HepG2 (cell line): Measurements from ENCODE around the gene PDZD8. TPM values are rescaled to one million over a fixed set of nuclear protein-coding genes. Genes with fewer than 3 reads are reported as not detected.
A peak's percentile ranks its signal among the peaks of the same experiment; 100 is the strongest.

Source experiments
- ASH2L ChIP-seq: fragments of 300-600, 200-600 bp; sonication (generic); IDR thresholded peaks from 2 replicates; pipeline ENCODE4 v1.7.0; 2017; ENCODE audit warnings: low read depth, mild to moderate bottlenecking, moderate library complexity, mixed read lengths, low read length; ENCODE audit not compliant: insufficient read length
- CAMTA2 ChIP-seq: sonication (generic); formaldehyde crosslinking; IDR thresholded peaks from 2 replicates; pipeline ENCODE4 v1.4.0; 2020; ENCODE audit warnings: mild to moderate bottlenecking, missing genetic modification reagents, borderline replicate concordance
- FOSL2 ChIP-seq: sonication (generic); formaldehyde crosslinking; IDR thresholded peaks from 2 replicates; pipeline ENCODE4 v1.4.0; 2020; ENCODE audit warnings: missing genetic modification reagents
- IRF2 ChIP-seq: IDR thresholded peaks from 2 replicates; pipeline ENCODE4 v1.6.1; 2018; ENCODE audit warnings: missing genetic modification reagents, missing compliant biosample characterization
- KLF11 ChIP-seq: IDR thresholded peaks from 2 replicates; pipeline ENCODE4 v1.6.1; 2016; ENCODE audit warnings: missing compliant biosample characterization
- PHF21A ChIP-seq: sonication (generic); formaldehyde crosslinking; IDR thresholded peaks from 2 replicates; pipeline ENCODE4 v1.5.0; 2020; ENCODE audit warnings: mild to moderate bottlenecking, missing genetic modification reagents
- REPIN1 ChIP-seq: sonication (generic); formaldehyde crosslinking; IDR thresholded peaks from 2 replicates; pipeline ENCODE4 v1.8.0; 2022; ENCODE audit warnings: missing genetic modification reagents, low read depth, mild to moderate bottlenecking, borderline replicate concordance
- SMAD3 ChIP-seq: sonication (generic); formaldehyde crosslinking; IDR thresholded peaks from 2 replicates; pipeline ENCODE4 v1.4.0; 2020; ENCODE audit warnings: missing genetic modification reagents
- ZNF207 ChIP-seq: fragments of 450-650 bp; IDR thresholded peaks from 2 replicates; pipeline ENCODE4 v1.6.1; 2016; ENCODE audit warnings: antibody characterized with exemption, borderline replicate concordance
- ZNF329 ChIP-seq: sonication (generic); formaldehyde crosslinking; IDR thresholded peaks from 2 replicates; pipeline ENCODE4 v1.9.0; 2021; ENCODE audit warnings: low read depth, mild to moderate bottlenecking, missing genetic modification reagents
- ZNF580 ChIP-seq: IDR thresholded peaks from 2 replicates; pipeline ENCODE4 v1.6.1; 2016; ENCODE audit warnings: low read depth, borderline replicate concordance
- ZNF703 ChIP-seq: sonication (generic); formaldehyde crosslinking; IDR thresholded peaks from 2 replicates; pipeline ENCODE4 v1.5.1; 2020; ENCODE audit warnings: missing genetic modification reagents, mild to moderate bottlenecking, moderate library complexity, borderline replicate concordance
- polyA plus RNA-seq, 8 experiments: library from polyadenylated mRNA; depleted of rRNA in 3 of 8; stranded (reverse) in 7 of 8; unstranded in 1 of 8; fragments of >200 nt; fragmentation: Illumina TruSeq in 4 of 8; extraction: Trizol in 4 of 8; gene quantifications; 2 replicates each; pipeline versions ENCODE4 v1.2.1 to v1.2.3, GENCODE V29; 2011 to 2016; ENCODE audit warnings: low read depth in 4 of 8, missing spikeins in 1 of 8, mixed read lengths in 1 of 8; ENCODE audit not compliant: insufficient read depth in 1 of 8
- total RNA-seq, 5 experiments: library from RNA; depleted of rRNA; stranded (reverse); fragments of >200 nt; fragmentation: Illumina TruSeq; extraction: Trizol; gene quantifications; 2 replicates each; pipeline ENCODE4 v1.2.3, GENCODE V29; 2016; ENCODE audit warnings: low read depth in 1 of 5
- TF ChIP-seq, protein P1 (sequence below): sonication (generic); formaldehyde crosslinking; IDR thresholded peaks from 2 replicates; pipeline ENCODE4 v1.5.1; 2020; ENCODE audit warnings: missing genetic modification reagents, mild to moderate bottlenecking, borderline replicate concordance
- TF ChIP-seq, protein P2 (sequence below): sonication (generic); formaldehyde crosslinking; IDR thresholded peaks from 2 replicates; pipeline ENCODE4 v1.8.0; 2022; ENCODE audit warnings: missing genetic modification reagents, mild to moderate bottlenecking, moderate library complexity, borderline replicate concordance
- TF ChIP-seq, protein P3 (sequence below): sonication (generic); formaldehyde crosslinking; IDR thresholded peaks from 2 replicates; pipeline ENCODE4 v1.5.1; 2020; ENCODE audit warnings: missing genetic modification reagents, mild to moderate bottlenecking, borderline replicate concordance
- TF ChIP-seq, protein P4 (sequence below): sonication (generic); formaldehyde crosslinking; IDR thresholded peaks from 2 replicates; pipeline ENCODE4 v1.4.0; 2020; ENCODE audit warnings: mild to moderate bottlenecking, missing genetic modification reagents
- TF ChIP-seq, protein P5 (sequence below): sonication (generic); formaldehyde crosslinking; IDR thresholded peaks from 2 replicates; pipeline ENCODE4 v1.4.0; 2020; ENCODE audit warnings: missing genetic modification reagents
- TF ChIP-seq, protein P6 (sequence below): IDR thresholded peaks from 2 replicates; pipeline ENCODE4 v1.6.1; 2016; ENCODE audit warnings: low read depth, control low read depth

The PDZD8 gene
- total and polyA plus RNA-seq, 2 of the 13 experiments (the other 11 are each of a cell fraction or from before 2014, with no cell fraction given): 11.2 to 32.0 TPM

DNA sequence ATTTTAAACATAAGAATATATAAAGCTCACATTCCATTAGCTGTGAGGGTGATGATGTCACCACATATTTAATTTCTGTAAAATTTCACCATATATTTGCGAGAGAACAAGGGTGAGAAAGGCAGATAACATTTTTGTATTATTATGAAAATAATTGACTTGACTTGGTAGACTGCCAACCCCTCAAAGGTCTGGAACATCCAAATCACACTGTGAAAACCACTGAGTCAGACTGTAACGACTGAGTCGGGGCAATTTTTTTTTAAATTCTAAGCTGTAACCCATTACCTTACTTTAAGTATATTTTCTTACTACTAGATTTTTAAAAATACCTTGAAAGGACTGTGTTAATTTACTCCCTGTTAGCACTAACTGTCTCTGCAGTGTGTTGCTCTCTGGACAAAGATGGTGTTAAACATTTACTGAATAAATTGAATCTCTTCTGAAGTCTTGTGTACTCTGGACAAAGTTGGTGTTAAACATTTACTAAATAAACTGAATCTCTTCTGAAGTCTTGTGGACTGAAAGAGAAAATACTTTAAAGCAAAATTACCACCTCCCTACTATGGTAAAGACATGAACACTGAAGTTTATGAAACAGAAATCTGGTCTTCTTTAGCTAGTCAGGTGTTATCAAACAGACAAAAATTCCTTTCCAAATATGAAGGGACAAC, 14.1 kb downstream of the PDZD8 start (continued):
- TF ChIP-seq, protein P1, sequence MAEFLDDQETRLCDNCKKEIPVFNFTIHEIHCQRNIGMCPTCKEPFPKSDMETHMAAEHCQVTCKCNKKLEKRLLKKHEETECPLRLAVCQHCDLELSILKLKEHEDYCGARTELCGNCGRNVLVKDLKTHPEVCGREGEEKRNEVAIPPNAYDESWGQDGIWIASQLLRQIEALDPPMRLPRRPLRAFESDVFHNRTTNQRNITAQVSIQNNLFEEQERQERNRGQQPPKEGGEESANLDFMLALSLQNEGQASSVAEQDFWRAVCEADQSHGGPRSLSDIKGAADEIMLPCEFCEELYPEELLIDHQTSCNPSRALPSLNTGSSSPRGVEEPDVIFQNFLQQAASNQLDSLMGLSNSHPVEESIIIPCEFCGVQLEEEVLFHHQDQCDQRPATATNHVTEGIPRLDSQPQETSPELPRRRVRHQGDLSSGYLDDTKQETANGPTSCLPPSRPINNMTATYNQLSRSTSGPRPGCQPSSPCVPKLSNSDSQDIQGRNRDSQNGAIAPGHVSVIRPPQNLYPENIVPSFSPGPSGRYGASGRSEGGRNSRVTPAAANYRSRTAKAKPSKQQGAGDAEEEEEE (CRISPR knock-in tag): no peak
- TF ChIP-seq KLF11 (CRISPR knock-in tag) (no peak), PHF21A (CRISPR knock-in tag) (peak; percentile 24; the same call in 1 of the 2 replicates), SMAD3 (no peak; the same call in 1 of the 2 replicates), ZNF580 (CRISPR knock-in tag) (no peak), ASH2L (peak; percentile 62), ZNF329 (CRISPR knock-in tag) (no peak), ZNF703 (CRISPR knock-in tag) (no peak), REPIN1 (CRISPR knock-in tag) (no peak), FOSL2 (CRISPR knock-in tag) (no peak), CAMTA2 (CRISPR knock-in tag) (no peak), ZNF207 (no peak), IRF2 (CRISPR knock-in tag) (peak; percentile 26; the same call in 1 of the 2 replicates)
- TF ChIP-seq, protein P2, sequence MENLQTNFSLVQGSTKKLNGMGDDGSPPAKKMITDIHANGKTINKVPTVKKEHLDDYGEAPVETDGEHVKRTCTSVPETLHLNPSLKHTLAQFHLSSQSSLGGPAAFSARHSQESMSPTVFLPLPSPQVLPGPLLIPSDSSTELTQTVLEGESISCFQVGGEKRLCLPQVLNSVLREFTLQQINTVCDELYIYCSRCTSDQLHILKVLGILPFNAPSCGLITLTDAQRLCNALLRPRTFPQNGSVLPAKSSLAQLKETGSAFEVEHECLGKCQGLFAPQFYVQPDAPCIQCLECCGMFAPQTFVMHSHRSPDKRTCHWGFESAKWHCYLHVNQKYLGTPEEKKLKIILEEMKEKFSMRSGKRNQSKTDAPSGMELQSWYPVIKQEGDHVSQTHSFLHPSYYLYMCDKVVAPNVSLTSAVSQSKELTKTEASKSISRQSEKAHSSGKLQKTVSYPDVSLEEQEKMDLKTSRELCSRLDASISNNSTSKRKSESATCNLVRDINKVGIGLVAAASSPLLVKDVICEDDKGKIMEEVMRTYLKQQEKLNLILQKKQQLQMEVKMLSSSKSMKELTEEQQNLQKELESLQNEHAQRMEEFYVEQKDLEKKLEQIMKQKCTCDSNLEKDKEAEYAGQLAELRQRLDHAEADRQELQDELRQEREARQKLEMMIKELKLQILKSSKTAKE: no peak
- TF ChIP-seq, protein P3, sequence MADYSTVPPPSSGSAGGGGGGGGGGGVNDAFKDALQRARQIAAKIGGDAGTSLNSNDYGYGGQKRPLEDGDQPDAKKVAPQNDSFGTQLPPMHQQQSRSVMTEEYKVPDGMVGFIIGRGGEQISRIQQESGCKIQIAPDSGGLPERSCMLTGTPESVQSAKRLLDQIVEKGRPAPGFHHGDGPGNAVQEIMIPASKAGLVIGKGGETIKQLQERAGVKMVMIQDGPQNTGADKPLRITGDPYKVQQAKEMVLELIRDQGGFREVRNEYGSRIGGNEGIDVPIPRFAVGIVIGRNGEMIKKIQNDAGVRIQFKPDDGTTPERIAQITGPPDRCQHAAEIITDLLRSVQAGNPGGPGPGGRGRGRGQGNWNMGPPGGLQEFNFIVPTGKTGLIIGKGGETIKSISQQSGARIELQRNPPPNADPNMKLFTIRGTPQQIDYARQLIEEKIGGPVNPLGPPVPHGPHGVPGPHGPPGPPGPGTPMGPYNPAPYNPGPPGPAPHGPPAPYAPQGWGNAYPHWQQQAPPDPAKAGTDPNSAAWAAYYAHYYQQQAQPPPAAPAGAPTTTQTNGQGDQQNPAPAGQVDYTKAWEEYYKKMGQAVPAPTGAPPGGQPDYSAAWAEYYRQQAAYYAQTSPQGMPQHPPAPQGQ (CRISPR knock-in tag): no peak
- TF ChIP-seq, protein P4, sequence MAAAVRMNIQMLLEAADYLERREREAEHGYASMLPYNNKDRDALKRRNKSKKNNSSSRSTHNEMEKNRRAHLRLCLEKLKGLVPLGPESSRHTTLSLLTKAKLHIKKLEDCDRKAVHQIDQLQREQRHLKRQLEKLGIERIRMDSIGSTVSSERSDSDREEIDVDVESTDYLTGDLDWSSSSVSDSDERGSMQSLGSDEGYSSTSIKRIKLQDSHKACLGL (CRISPR knock-in tag): no peak
- TF ChIP-seq, protein P5, sequence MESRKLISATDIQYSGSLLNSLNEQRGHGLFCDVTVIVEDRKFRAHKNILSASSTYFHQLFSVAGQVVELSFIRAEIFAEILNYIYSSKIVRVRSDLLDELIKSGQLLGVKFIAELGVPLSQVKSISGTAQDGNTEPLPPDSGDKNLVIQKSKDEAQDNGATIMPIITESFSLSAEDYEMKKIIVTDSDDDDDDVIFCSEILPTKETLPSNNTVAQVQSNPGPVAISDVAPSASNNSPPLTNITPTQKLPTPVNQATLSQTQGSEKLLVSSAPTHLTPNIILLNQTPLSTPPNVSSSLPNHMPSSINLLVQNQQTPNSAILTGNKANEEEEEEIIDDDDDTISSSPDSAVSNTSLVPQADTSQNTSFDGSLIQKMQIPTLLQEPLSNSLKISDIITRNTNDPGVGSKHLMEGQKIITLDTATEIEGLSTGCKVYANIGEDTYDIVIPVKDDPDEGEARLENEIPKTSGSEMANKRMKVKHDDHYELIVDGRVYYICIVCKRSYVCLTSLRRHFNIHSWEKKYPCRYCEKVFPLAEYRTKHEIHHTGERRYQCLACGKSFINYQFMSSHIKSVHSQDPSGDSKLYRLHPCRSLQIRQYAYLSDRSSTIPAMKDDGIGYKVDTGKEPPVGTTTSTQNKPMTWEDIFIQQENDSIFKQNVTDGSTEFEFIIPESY (CRISPR knock-in tag): no peak
- TF ChIP-seq, protein P6, sequence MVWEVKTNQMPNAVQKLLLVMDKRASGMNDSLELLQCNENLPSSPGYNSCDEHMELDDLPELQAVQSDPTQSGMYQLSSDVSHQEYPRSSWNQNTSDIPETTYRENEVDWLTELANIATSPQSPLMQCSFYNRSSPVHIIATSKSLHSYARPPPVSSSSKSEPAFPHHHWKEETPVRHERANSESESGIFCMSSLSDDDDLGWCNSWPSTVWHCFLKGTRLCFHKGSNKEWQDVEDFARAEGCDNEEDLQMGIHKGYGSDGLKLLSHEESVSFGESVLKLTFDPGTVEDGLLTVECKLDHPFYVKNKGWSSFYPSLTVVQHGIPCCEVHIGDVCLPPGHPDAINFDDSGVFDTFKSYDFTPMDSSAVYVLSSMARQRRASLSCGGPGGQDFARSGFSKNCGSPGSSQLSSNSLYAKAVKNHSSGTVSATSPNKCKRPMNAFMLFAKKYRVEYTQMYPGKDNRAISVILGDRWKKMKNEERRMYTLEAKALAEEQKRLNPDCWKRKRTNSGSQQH: no peak
